ENCODE data around the gene HAVCR1.
"Not testable (repeated sequence)": the region's sequence is repeated elsewhere in the genome, so short reads cannot be mapped to it uniquely, and the experiment has no call there.

HAVCR1 gene

GRCh38 chr5:157059093-157059539 is at the start of gene HAVCR1:
HAVCR1 (minus strand) TSS chr5:157059116; CDS start chr5:157057943, 1,173 bp downstream.
- DNase-seq, result no peak

- no peak for DNase-seq
Observed at GRCh38 chr5:157107508-157107907, 48.6 kb upstream of the HAVCR1 start.

GRCh38 chr5:157106630-157107461 is 47.9 kb upstream of the HAVCR1 start:
- no peak for DNase-seq

GRCh38 chr5:157100140-157100679 is 41.3 kb upstream of the HAVCR1 start:
- DNase-seq, result no peak

GRCh38 chr5:157088342-157088990 is 29.6 kb upstream of the HAVCR1 start:
- DNase-seq, result no peak

GRCh38 chr5:157086751-157087359 is 27.9 kb upstream of the HAVCR1 start:
- DNase-seq, result no peak

- DNase-seq, result no peak
Observed at GRCh38 chr5:157085930-157086329, 27.0 kb upstream of the HAVCR1 start.

GRCh38 chr5:157080286-157080685 is 21.4 kb upstream of the HAVCR1 start:
- DNase-seq, result no peak

- DNase-seq, result no peak
Observed at GRCh38 chr5:157076558-157076957, 17.6 kb upstream of the HAVCR1 start.

- no peak for DNase-seq
Observed at GRCh38 chr5:157072508-157072907, 13.6 kb upstream of the HAVCR1 start.

GRCh38 chr5:157069949-157070348 is 11.0 kb upstream of the HAVCR1 start:
- no peak for DNase-seq

- no peak for DNase-seq
Observed at GRCh38 chr5:157068785-157069184, 9.9 kb upstream of the HAVCR1 start.

- no peak for DNase-seq
Observed at GRCh38 chr5:157068339-157068738, 9.4 kb upstream of the HAVCR1 start.

GRCh38 chr5:157067005-157067404 is 8.1 kb upstream of the HAVCR1 start:
- DNase-seq, result no peak

GRCh38 chr5:157066080-157066479 is 7.2 kb upstream of the HAVCR1 start:
- DNase-seq, result no peak

- DNase-seq, result no peak
Observed at GRCh38 chr5:157063776-157064430, 5.0 kb upstream of the HAVCR1 start.

GRCh38 chr5:157059891-157060290 is 975 bp upstream of the HAVCR1 start:
- DNase-seq, result no peak

GRCh38 chr5:157057459-157058370 is 1.2 kb downstream of the HAVCR1 start:
- no peak for DNase-seq

GRCh38 chr5:157056848-157057247 is 2.1 kb downstream of the HAVCR1 start:
- DNase-seq, result not testable (repeated sequence)

GRCh38 chr5:157051604-157052245 is 7.2 kb downstream of the HAVCR1 start:
- DNase-seq, result no peak

GRCh38 chr5:157050050-157050449 is 8.9 kb downstream of the HAVCR1 start:
- DNase-seq, result no peak
